Neural cell (in vitro differentiated cells): ENCODE data around the gene KRTAP4-3. TPM values are rescaled to one million over a fixed set of nuclear protein-coding genes. Genes with fewer than 3 reads are reported as not detected.
"Not testable (repeated sequence)": the region's sequence is repeated elsewhere in the genome, so short reads cannot be mapped to it uniquely, and the experiment has no call there.

ENCODE experiments used
- H2AFZ ChIP-seq: fragments of 200-600, 300-800 bp; sonication (generic), shearing (Covaris generic); 2 replicates; pipeline ENCODE4 v1.6.0; 2014; ENCODE audit warnings: low read depth, mild to moderate bottlenecking, antibody characterized with exemption, low read length, moderate library complexity
- H3F3A ChIP-seq: fragments of 200-600 bp; shearing (Covaris generic); 2 replicates; pipeline ENCODE4 v1.6.1; 2016; ENCODE audit warnings: mild to moderate bottlenecking, moderate library complexity, mixed read lengths, antibody characterized with exemption, low read length; ENCODE audit not compliant: insufficient read depth, poor library complexity, severe bottlenecking
- H3K27ac ChIP-seq: fragments of 200-600, 300-800 bp; sonication (generic), shearing (Covaris generic); 2 replicates; pipeline ENCODE4 v1.5.1; 2014; ENCODE audit warnings: mild to moderate bottlenecking, low read length, moderate library complexity
- H3K27me3 ChIP-seq: fragments of 300-800, 200-600 bp; sonication (generic), shearing (Covaris generic); 2 replicates; pipeline ENCODE4 v1.6.0; 2014; ENCODE audit warnings: mild to moderate bottlenecking, low read depth, low read length, moderate library complexity; ENCODE audit not compliant: insufficient read depth
- H3K36me3 ChIP-seq: fragments of 300-800, 200-600 bp; sonication (generic), shearing (Covaris generic); 2 replicates; pipeline ENCODE4 v1.5.1; 2014; ENCODE audit warnings: mild to moderate bottlenecking, antibody characterized with exemption, low read length, moderate library complexity; ENCODE audit not compliant: insufficient read depth
- H3K4me2 ChIP-seq: fragments of 300-800, 200-600 bp; sonication (generic), shearing (Covaris generic); 2 replicates; pipeline ENCODE4 v1.6.0; 2014; ENCODE audit warnings: mild to moderate bottlenecking, low read length
- H3K4me3 ChIP-seq: fragments of 300-800, 200-600 bp; sonication (generic), shearing (Covaris generic); 2 replicates; pipeline ENCODE4 v1.5.1; 2014; ENCODE audit warnings: mild to moderate bottlenecking, low read length, moderate library complexity
- H3K79me2 ChIP-seq: fragments of 200-600 bp; shearing (Covaris generic); replicated peaks from 2 replicates; pipeline ENCODE4 v1.6.0; 2014; ENCODE audit warnings: mild to moderate bottlenecking, low read length, moderate library complexity; ENCODE audit not compliant: insufficient read depth
- H3K9ac ChIP-seq: fragments of 300-800, 200-600 bp; sonication (generic), shearing (Covaris generic); 2 replicates; pipeline ENCODE4 v1.6.1; 2016; ENCODE audit warnings: mild to moderate bottlenecking, low read length, mixed read lengths
- H3K9me2 ChIP-seq: fragments of 200-600 bp; shearing (Covaris generic); 2 replicates; pipeline ENCODE4 v1.6.1; 2016; ENCODE audit warnings: mild to moderate bottlenecking, low read length, mixed read lengths; ENCODE audit not compliant: insufficient read depth
- H3K9me3 ChIP-seq: fragments of 200-600, 300-800 bp; sonication (generic), shearing (Covaris generic); 2 replicates; pipeline ENCODE4 v1.6.1; 2016; ENCODE audit warnings: mild to moderate bottlenecking, mixed run types, low read length, moderate library complexity, mixed read lengths
- H4K20me1 ChIP-seq: fragments of 200-600 bp; shearing (Covaris generic); 2 replicates; pipeline ENCODE4 v1.6.1; 2016; ENCODE audit warnings: mild to moderate bottlenecking, mixed run types; ENCODE audit not compliant: insufficient read depth
- CTCF ChIP-seq: fragments of 450-650 bp; IDR thresholded peaks from 2 replicates; pipeline ENCODE4 v1.5.1; 2014; ENCODE audit warnings: antibody characterized with exemption, mild to moderate bottlenecking, moderate library complexity; ENCODE audit not compliant: poor library complexity, severe bottlenecking
- EP300 ChIP-seq: fragments of 450-650 bp; conservative IDR thresholded peaks from 2 replicates; pipeline ENCODE4 v1.6.1; 2014; ENCODE audit warnings: antibody characterized with exemption, mild to moderate bottlenecking, moderate library complexity; ENCODE audit not compliant: poor library complexity, severe bottlenecking
- EZH2 ChIP-seq: fragments of 200-600, 300-800 bp; shearing (Covaris generic), sonication (generic); IDR thresholded peaks from 2 replicates; pipeline ENCODE4 v1.6.1; 2014; ENCODE audit warnings: antibody characterized with exemption, low read length, borderline replicate concordance, mild to moderate bottlenecking; ENCODE audit not compliant: insufficient read depth, poor library complexity, severe bottlenecking
- MXI1 ChIP-seq: fragments of 450-650 bp; conservative IDR thresholded peaks from 2 replicates; pipeline ENCODE4 v1.6.1; 2014; ENCODE audit warnings: antibody characterized with exemption, mild to moderate bottlenecking; ENCODE audit not compliant: poor library complexity, severe bottlenecking
- POLR2AphosphoS5 ChIP-seq: IDR thresholded peaks from 2 replicates; pipeline ENCODE4 v1.6.1; 2012
- RAD21 ChIP-seq: fragments of 450-650 bp; conservative IDR thresholded peaks from 2 replicates; pipeline ENCODE4 v1.6.1; 2014; ENCODE audit warnings: antibody characterized with exemption, mild to moderate bottlenecking, moderate library complexity
- REST ChIP-seq: IDR thresholded peaks from 2 replicates; pipeline ENCODE4 v1.6.1; 2012; ENCODE audit warnings: borderline replicate concordance
- SMC3 ChIP-seq: fragments of 450-650 bp; conservative IDR thresholded peaks from 2 replicates; pipeline ENCODE4 v1.6.1; 2014; ENCODE audit warnings: antibody characterized with exemption, mild to moderate bottlenecking, moderate library complexity; ENCODE audit not compliant: poor library complexity
- TAF1 ChIP-seq: IDR thresholded peaks from 2 replicates; pipeline ENCODE4 v1.6.1; 2012; ENCODE audit warnings: low read depth
- polyA plus RNA-seq: library from polyadenylated mRNA; depleted of rRNA; stranded (reverse); fragments of >200 nt; gene quantifications from 2 replicates; pipeline ENCODE4 v1.2.3, GENCODE V29; 2014

KRTAP4-3 gene
- polyA plus RNA-seq, 1 donor from 2014 or later, result not detected

- H3K36me3 ChIP-seq, result no peaks in the 10 kb centered on the region
- no peaks in the 10 kb centered on the region for H4K20me1 ChIP-seq
- no peak overlapping the region for H3K4me2 ChIP-seq
- H3K27ac ChIP-seq, result no peak overlapping the region
- no peaks in the 10 kb centered on the region for H3F3A ChIP-seq
- no peak overlapping the region for H3K9ac ChIP-seq
- H3K4me3 ChIP-seq, result no peak overlapping the region
- H3K27me3 ChIP-seq, result no peaks in the 10 kb centered on the region
- H3K79me2 ChIP-seq, result no peaks in the 10 kb centered on the region
- H3K9me3 ChIP-seq, result no peaks in the 10 kb centered on the region
- no peak overlapping the region for H2AFZ ChIP-seq
- no peaks in the 10 kb centered on the region for H3K9me2 ChIP-seq
- TF ChIP-seq EZH2 (no peak), CTCF (no peak), SMC3 (no peak), TAF1 (no peak), RAD21 (no peak), POLR2AphosphoS5 (no peak), REST (no peak), EP300 (no peak), MXI1 (no peak)
Measured at GRCh38 chr17:41150026-41150425, 18.0 kb downstream of the KRTAP4-3 start.

- H3K36me3 ChIP-seq, result no peaks in the 10 kb centered on the region
- H3K79me2 ChIP-seq, result no peaks in the 10 kb centered on the region
- H3K4me2 ChIP-seq, result no peak within 1 kb of the TSS
- no peak within 1 kb of the TSS for H3K4me3 ChIP-seq
- no peaks in the 10 kb centered on the region for H3K9me2 ChIP-seq
- no peaks in the 10 kb centered on the region for H4K20me1 ChIP-seq
- no peaks in the 10 kb centered on the region for H3K27me3 ChIP-seq
- no peak within 1 kb of the TSS for H2AFZ ChIP-seq
- H3F3A ChIP-seq, result no peaks in the 10 kb centered on the region
- TF ChIP-seq EZH2, result no peak
- no peak for TF ChIP-seq SMC3
- TF ChIP-seq MXI1, result no peak
- TF ChIP-seq EP300, result no peak
- no peaks in the 10 kb centered on the region for H3K9me3 ChIP-seq
- no peak within 1 kb of the TSS for H3K27ac ChIP-seq
- H3K9ac ChIP-seq, result no peak within 1 kb of the TSS
Measured at GRCh38 chr17:41149652-41149985, 18.4 kb downstream of the KRTAP4-3 start, which contains the start of gene KRTAP4-5. TSS of gene KRTAP4-5 (minus strand) at chr17:41149825. CDS start at chr17:41149767, 58 bp downstream.

- H3F3A ChIP-seq, H3K36me3 ChIP-seq, H4K20me1 ChIP-seq, H3K9ac ChIP-seq, H3K27ac ChIP-seq, H3K27me3 ChIP-seq, H3K4me2 ChIP-seq, H3K9me3 ChIP-seq, H3K79me2 ChIP-seq, H2AFZ ChIP-seq, H3K9me2 ChIP-seq, H3K4me3 ChIP-seq: not testable (repeated sequence)
Measured at GRCh38 chr17:41148971-41149651, 18.9 kb downstream of the KRTAP4-3 start.
